NT2/D1 (cell line): ENCODE measurements around the gene ACOX1.

Experiments
- SUZ12 ChIP-seq: IDR thresholded peaks from 2 replicates; pipeline ENCODE4 v1.6.1; 2011; ENCODE audit not compliant: insufficient read length, insufficient read depth; ENCODE audit errors: extremely low read depth
- YY1 ChIP-seq: IDR thresholded peaks from 2 replicates; pipeline ENCODE4 v1.6.1; 2011; ENCODE audit not compliant: insufficient read length, insufficient read depth

DNA sequence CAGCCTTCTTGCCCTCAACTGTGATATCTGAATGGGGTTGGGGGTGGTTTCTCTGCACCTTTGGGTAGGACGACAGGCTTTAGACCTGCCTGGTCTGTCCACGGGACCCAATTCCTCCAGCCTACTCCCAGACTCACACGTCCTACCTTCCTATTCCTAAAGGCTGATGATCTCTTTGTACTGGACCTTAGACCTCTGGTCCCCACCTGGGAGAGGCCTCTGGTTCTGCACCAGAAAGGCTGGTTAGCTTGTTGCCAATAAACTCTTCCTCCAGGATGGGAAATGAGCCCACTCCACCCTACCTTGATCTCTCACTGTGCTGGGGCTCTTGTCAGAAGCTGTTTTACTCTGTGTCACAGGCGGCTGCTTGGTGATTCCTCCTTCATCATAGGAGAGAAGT is 52.5 kb downstream of the ACOX1 start:
- no peak for TF ChIP-seq YY1
- TF ChIP-seq SUZ12, result no peak
